GM23248 (cell line): Measurements from ENCODE around the gene RAPGEF4.

ENCODE experiments used
- EZH2 ChIP-seq: fragments of 200-600 bp; sonication (generic); IDR thresholded peaks from 2 replicates; pipeline ENCODE4 v1.6.1; 2018; ENCODE audit warnings: antibody characterized with exemption, mild to moderate bottlenecking; ENCODE audit not compliant: insufficient read depth, poor library complexity, severe bottlenecking
- EZH2phosphoT487 ChIP-seq: fragments of 200-600 bp; sonication (generic); IDR thresholded peaks from 2 replicates; pipeline ENCODE4 v1.6.1; 2018; ENCODE audit warnings: antibody characterized with exemption, moderate library complexity, mild to moderate bottlenecking, low read depth; ENCODE audit not compliant: insufficient read depth

- TF ChIP-seq EZH2 = no peak
- TF ChIP-seq EZH2phosphoT487 = no peak
Observed at GRCh38 chr2:172743898-172744297, 8.3 kb downstream of the RAPGEF4 start.
